ENCODE results near the gene TNFRSF14. TPM values are rescaled to one million over a fixed set of nuclear protein-coding genes. Genes with fewer than 3 reads are reported as not detected.

TNFRSF14 gene
- total and polyA plus RNA-seq, 2 of the 13 experiments (the other 11 are each of a cell fraction or from before 2014, with no cell fraction given), result 11.9 to 49.9 TPM

- no peak for TF ChIP-seq ATF6 (CRISPR knock-in tag; conservative IDR thresholded peaks at IDR 0.05)
- TF ChIP-seq SRF (IDR thresholded peaks at IDR 0.05; ENCODE audit: low read depth, low read length), result no peak
- 0 out of 2 replicates have a peak, but pooled peaks have one; percentile 37 for TF ChIP-seq SP4 (CRISPR knock-in tag; IDR thresholded peaks at IDR 0.05)
- no peak for TF ChIP-seq KLF9 (CRISPR knock-in tag; IDR thresholded peaks at IDR 0.05; ENCODE audit: low read depth)
- TF ChIP-seq, protein P1, sequence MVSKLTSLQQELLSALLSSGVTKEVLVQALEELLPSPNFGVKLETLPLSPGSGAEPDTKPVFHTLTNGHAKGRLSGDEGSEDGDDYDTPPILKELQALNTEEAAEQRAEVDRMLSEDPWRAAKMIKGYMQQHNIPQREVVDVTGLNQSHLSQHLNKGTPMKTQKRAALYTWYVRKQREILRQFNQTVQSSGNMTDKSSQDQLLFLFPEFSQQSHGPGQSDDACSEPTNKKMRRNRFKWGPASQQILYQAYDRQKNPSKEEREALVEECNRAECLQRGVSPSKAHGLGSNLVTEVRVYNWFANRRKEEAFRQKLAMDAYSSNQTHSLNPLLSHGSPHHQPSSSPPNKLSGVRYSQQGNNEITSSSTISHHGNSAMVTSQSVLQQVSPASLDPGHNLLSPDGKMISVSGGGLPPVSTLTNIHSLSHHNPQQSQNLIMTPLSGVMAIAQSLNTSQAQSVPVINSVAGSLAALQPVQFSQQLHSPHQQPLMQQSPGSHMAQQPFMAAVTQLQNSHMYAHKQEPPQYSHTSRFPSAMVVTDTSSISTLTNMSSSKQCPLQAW (CRISPR knock-in tag; IDR thresholded peaks at IDR 0.05), result peak; percentile 3; the same call in 1 of the 2 replicates
These were observed 8.7 kb upstream of the TNFRSF14 start (continued) for GRCh38 chr1:2547210-2548067.

DNA sequence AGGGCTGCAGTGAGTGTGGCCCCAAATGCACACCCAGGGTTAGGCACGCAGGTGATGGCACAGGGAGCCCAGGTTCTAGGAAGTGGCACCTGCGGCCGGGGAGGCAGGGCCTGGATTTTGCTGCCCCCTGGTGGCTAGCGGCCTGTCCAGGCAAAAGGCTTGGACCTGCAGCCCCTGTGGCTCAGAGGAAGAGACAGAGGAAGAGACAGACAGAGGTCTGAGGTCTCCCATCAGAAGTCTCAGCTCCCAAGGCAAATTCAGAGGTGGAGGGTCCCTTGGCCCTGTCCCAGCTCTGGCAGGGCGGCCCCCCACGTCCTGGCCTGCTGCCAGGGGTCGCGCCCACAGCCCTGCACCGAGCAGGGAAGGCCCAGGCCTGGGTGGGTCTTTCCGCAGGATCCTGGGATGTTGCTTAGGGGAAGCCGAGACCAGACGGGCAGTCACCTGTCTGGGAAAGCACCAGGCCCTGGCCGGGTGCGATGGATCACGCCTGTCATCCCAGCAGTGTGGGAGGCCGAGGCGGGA is 8.0 kb upstream of the TNFRSF14 start:
- H3K9ac ChIP-seq (ENCODE audit: insufficient read depth, low read depth, low read length), result peak overlapping the region; percentile 76
- POLR2A ChIA-PET, result interaction anchor here (1.2 to 3.4 kb wide), 4 partner anchors 37 to 157 kb away, joined by 5 to 21 read pairs (median 10); partner anchors contain the start of genes MORN1, PEX10, PRXL2B and RER1
- no peak for TF ChIP-seq ZNF850 (CRISPR knock-in tag; conservative IDR thresholded peaks at IDR 0.05)
- TF ChIP-seq ZNF432 (CRISPR knock-in tag; IDR thresholded peaks at IDR 0.05; ENCODE audit: borderline replicate concordance), result no peak
- TF ChIP-seq CBFB (CRISPR knock-in tag; IDR thresholded peaks at IDR 0.05), result no peak; the same call in 1 of the 2 replicates
- TF ChIP-seq ZBTB7B (CRISPR knock-in tag; IDR thresholded peaks at IDR 0.05), result no peak
- TF ChIP-seq ARNT2 (CRISPR knock-in tag; IDR thresholded peaks at IDR 0.05; ENCODE audit: low read depth), result no peak; the same call in 1 of the 2 replicates

More for the DNA sequence above, 8.0 kb upstream of the TNFRSF14 start:
- Histone ChIP-seq H3K36me3 (replicated peaks in 1 of 2; ENCODE audit: control insufficient read depth in 1 of 2, insufficient read depth in 2 of 2, low read length in 2 of 2) (no peaks in the 10 kb centered on the region), H3K79me2 (ENCODE audit: insufficient read depth, low read length) (no peaks in the 10 kb centered on the region), H3K4me1 (ENCODE audit: insufficient read depth, low read length) (peaks cover 71% of the 10 kb centered on the region), H3K27ac (ENCODE audit: extremely low read length, insufficient read depth, low read length) (peak overlapping the region; percentile 55), H4K20me1 (ENCODE audit: insufficient read depth, low read length) (no peaks in the 10 kb centered on the region), H3K9me3 (ENCODE audit: low read length) (no peaks in the 10 kb centered on the region), H3K27me3 (ENCODE audit: control insufficient read depth in 1 of 2, insufficient read depth in 2 of 2, low read length in 2 of 2) (0 out of 5 replicates have a peak, but pooled peaks cover 0 to under 1% of the 10 kb centered on the region in 2 experiments), H3K4me3 (replicated peaks in 1 of 3; ENCODE audit: insufficient read depth in 1 of 3, low read depth in 2 of 3, low read length in 3 of 3) (peak overlapping the region in 2 of 3 experiments; percentile 64 to 80; a peak in 4 of 6 replicates), H3K4me2 (ENCODE audit: low read depth, low read length) (peak overlapping the region; percentile 85), H2AFZ (ENCODE audit: low read length) (no peak overlapping the region)
- in situ Hi-C loops (cut with HindIII; ENCODE audit: extremely low pct_ligation_motif_present, low pct_unique_long_range_greater_than_20kb), result loop anchor here (5.0 kb wide), 1 partner anchor 136 kb away; the partner anchor contains the start of gene PEX10
- ATAC-seq, result peak; percentile 51
- CTCF ChIA-PET (ENCODE audit: low intra/inter-chr PET ratio, low total read pairs), result interaction anchor here (0.8 to 2.0 kb wide), 4 partner anchors 9 to 134 kb away, joined by 3 to 18 read pairs (median 6); no protein-coding TSS in a partner anchor
- peak; percentile 66 for DNase-seq (ENCODE audit: low spot score)
- no TSS peak for BruUV-seq (replicated peaks)
- 15% methylated on average over 15 of the region's 17 CpGs for WGBS (ENCODE audit: low lambda C conversion rate)
- FAIRE-seq, result peak; percentile 30
- intact Hi-C loops (cut with micrococcal nuclease; ENCODE audit: unreplicated experiment), result loop anchor here (1.0 kb wide), 1 partner anchor 134 kb away; no protein-coding TSS in a partner anchor

All from HepG2 (cell line).